ENCODE data around the gene HLA-DQA1.
"Not testable (repeated sequence)": the region's sequence is repeated elsewhere in the genome, so short reads cannot be mapped to it uniquely, and the experiment has no call there.

Gene HLA-DQA1

GRCh38 chr6:32624565-32624964 lies 12.6 kb upstream of the HLA-DQA1 start:
- no peaks in the 10 kb centered on the region for H3K27me3 Mint-ChIP-seq (ENCODE audit: low read depth)
- no peak overlapping the region for H3K4me3 Mint-ChIP-seq
- no peaks in the 10 kb centered on the region for H3K4me1 Mint-ChIP-seq
- no peaks in the 10 kb centered on the region for H3K9me3 Mint-ChIP-seq
- H3K27ac Mint-ChIP-seq, result no peak overlapping the region
- no peaks in the 10 kb centered on the region for H3K36me3 Mint-ChIP-seq (ENCODE audit: low read depth)
- TF ChIP-seq CTCF (IDR thresholded peaks at IDR 0.05; ENCODE audit: unreplicated experiment in 3 of 3), result no peak

- H3K4me1 Mint-ChIP-seq, result no peaks in the 10 kb centered on the region
- no peaks in the 10 kb centered on the region for H3K27me3 Mint-ChIP-seq (ENCODE audit: low read depth)
- H3K36me3 Mint-ChIP-seq (ENCODE audit: low read depth), result no peaks in the 10 kb centered on the region
- H3K27ac Mint-ChIP-seq, result no peak overlapping the region
- TF ChIP-seq CTCF (IDR thresholded peaks at IDR 0.05; ENCODE audit: unreplicated experiment in 3 of 3), result no peak
- no peak overlapping the region for H3K4me3 Mint-ChIP-seq
- no peaks in the 10 kb centered on the region for H3K9me3 Mint-ChIP-seq
Measured at GRCh38 chr6:32625137-32625536, 12.1 kb upstream of the HLA-DQA1 start.

- Mint-ChIP-seq H3K4me3 (no peak overlapping the region), H3K9me3 (no peaks in the 10 kb centered on the region), H3K27me3 (ENCODE audit: low read depth) (no peaks in the 10 kb centered on the region), H3K36me3 (ENCODE audit: low read depth) (no peaks in the 10 kb centered on the region), H3K4me1 (no peaks in the 10 kb centered on the region), H3K27ac (no peak overlapping the region)
- no peak for TF ChIP-seq CTCF (IDR thresholded peaks at IDR 0.05; ENCODE audit: unreplicated experiment in 3 of 3)
Measured at GRCh38 chr6:32627249-32627648, 10.0 kb upstream of the HLA-DQA1 start.

- no peak for TF ChIP-seq CTCF (IDR thresholded peaks at IDR 0.05; ENCODE audit: unreplicated experiment in 3 of 3)
- H3K4me3 Mint-ChIP-seq, result no peak overlapping the region
- H3K27ac Mint-ChIP-seq, result no peak overlapping the region
- H3K36me3 Mint-ChIP-seq (ENCODE audit: low read depth), result no peaks in the 10 kb centered on the region
- no peaks in the 10 kb centered on the region for H3K4me1 Mint-ChIP-seq
- H3K9me3 Mint-ChIP-seq, result no peaks in the 10 kb centered on the region
- H3K27me3 Mint-ChIP-seq (ENCODE audit: low read depth), result no peaks in the 10 kb centered on the region
Measured at GRCh38 chr6:32627831-32628230, 9.4 kb upstream of the HLA-DQA1 start.

- not testable (repeated sequence) for H3K27me3 Mint-ChIP-seq (ENCODE audit: low read depth); H3K9me3 Mint-ChIP-seq; H3K36me3 Mint-ChIP-seq (ENCODE audit: low read depth); H3K4me3 Mint-ChIP-seq; H3K27ac Mint-ChIP-seq; H3K4me1 Mint-ChIP-seq
Measured at GRCh38 chr6:32629793-32630192, 7.4 kb upstream of the HLA-DQA1 start.

GRCh38 chr6:32635526-32636123 lies 1.6 kb upstream of the HLA-DQA1 start:
- no peak overlapping the region for H3K27ac Mint-ChIP-seq
- H3K27me3 Mint-ChIP-seq (ENCODE audit: low read depth), result peaks cover 10% of the 10 kb centered on the region
- peaks cover 2% of the 10 kb centered on the region for H3K9me3 Mint-ChIP-seq
- no peak overlapping the region for H3K4me3 Mint-ChIP-seq
- TF ChIP-seq CTCF (IDR thresholded peaks at IDR 0.05; ENCODE audit: unreplicated experiment in 3 of 3), result no peak
- no peaks in the 10 kb centered on the region for H3K36me3 Mint-ChIP-seq (ENCODE audit: low read depth)
- no peaks in the 10 kb centered on the region for H3K4me1 Mint-ChIP-seq

All from nephron (organoid).